ENCODE results near the gene CCR3.

The CCR3 gene

GRCh38 chr3:46236294-46237054 lies 5.8 kb upstream of the CCR3 start:
- no peak overlapping the region for H3K27ac Mint-ChIP-seq
- no peaks in the 10 kb centered on the region for H3K36me3 Mint-ChIP-seq (ENCODE audit: low read depth)
- H3K27me3 Mint-ChIP-seq: no peaks in the 10 kb centered on the region
- no peak overlapping the region for H3K4me3 Mint-ChIP-seq
- peaks cover 4% of the 10 kb centered on the region for H3K4me1 Mint-ChIP-seq (ENCODE audit: low read depth)
- no peaks in the 10 kb centered on the region for H3K9me3 Mint-ChIP-seq

DNA sequence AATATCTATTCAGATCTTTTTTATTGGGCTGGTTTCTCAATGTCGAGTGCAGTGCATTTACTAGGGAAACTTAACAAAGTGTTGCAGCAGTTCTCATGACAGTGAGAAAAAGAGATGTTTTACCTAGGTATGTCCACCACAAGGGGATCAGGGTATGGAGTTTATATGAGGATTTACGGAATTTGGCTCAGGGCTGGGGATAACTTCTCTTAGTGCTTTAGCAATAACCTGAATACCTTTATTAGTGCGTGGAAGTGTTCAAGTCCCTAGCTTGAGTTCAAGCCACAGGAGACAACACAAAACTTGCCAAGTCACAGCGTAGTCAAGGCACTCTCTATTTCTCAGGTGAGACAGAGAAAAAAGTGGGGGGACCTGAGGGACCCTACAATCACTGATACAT lies 3.9 kb upstream of the CCR3 start:
- H3K4me3 Mint-ChIP-seq: no peak overlapping the region
- H3K36me3 Mint-ChIP-seq (ENCODE audit: low read depth): no peaks in the 10 kb centered on the region
- no peaks in the 10 kb centered on the region for H3K9me3 Mint-ChIP-seq
- H3K4me1 Mint-ChIP-seq (ENCODE audit: low read depth): peaks cover 11% of the 10 kb centered on the region
- H3K27me3 Mint-ChIP-seq: no peaks in the 10 kb centered on the region
- H3K27ac Mint-ChIP-seq: no peak overlapping the region

- H3K4me1 Mint-ChIP-seq (ENCODE audit: low read depth): peaks cover 11% of the 10 kb centered on the region
- H3K36me3 Mint-ChIP-seq (ENCODE audit: low read depth): no peaks in the 10 kb centered on the region
- H3K9me3 Mint-ChIP-seq: no peaks in the 10 kb centered on the region
- no peak overlapping the region for H3K4me3 Mint-ChIP-seq
- no peaks in the 10 kb centered on the region for H3K27me3 Mint-ChIP-seq
- no peak overlapping the region for H3K27ac Mint-ChIP-seq
Measured at GRCh38 chr3:46239301-46239938, 2.8 kb upstream of the CCR3 start.

DNA sequence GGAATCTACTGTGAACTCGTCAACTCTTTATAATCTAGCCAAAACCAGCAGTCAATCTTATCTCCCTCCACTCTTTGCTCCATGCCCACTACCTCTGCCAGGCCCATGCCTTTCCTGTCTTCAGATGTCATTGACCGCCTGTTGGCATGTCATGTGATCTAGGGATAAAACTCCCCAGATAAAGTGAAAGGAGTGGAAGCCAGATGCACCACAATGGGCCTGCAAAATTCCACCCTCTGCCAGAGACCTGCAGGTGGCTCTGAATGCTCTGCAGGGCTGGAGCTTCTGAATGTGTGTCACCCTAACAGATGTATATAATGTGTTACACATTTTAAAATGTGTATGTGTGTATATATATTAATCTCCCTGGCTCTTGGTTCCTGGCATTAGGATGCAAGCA lies 2.3 kb upstream of the CCR3 start:
- no peaks in the 10 kb centered on the region for H3K27me3 Mint-ChIP-seq
- no peak overlapping the region for H3K27ac Mint-ChIP-seq
- H3K36me3 Mint-ChIP-seq (ENCODE audit: low read depth): no peaks in the 10 kb centered on the region
- no peaks in the 10 kb centered on the region for H3K9me3 Mint-ChIP-seq
- peaks cover 11% of the 10 kb centered on the region for H3K4me1 Mint-ChIP-seq (ENCODE audit: low read depth)
- H3K4me3 Mint-ChIP-seq: no peak overlapping the region

GRCh38 chr3:46243560-46243959 lies 1.3 kb downstream of the CCR3 start:
- Mint-ChIP-seq H3K9me3 (no peaks in the 10 kb centered on the region), H3K36me3 (ENCODE audit: low read depth) (no peaks in the 10 kb centered on the region), H3K27me3 (no peaks in the 10 kb centered on the region), H3K4me3 (no peak overlapping the region), H3K27ac (no peak overlapping the region), H3K4me1 (ENCODE audit: low read depth) (peaks cover 7% of the 10 kb centered on the region)

- Mint-ChIP-seq H3K4me1 (ENCODE audit: low read depth) (peaks cover 7% of the 10 kb centered on the region), H3K27me3 (no peaks in the 10 kb centered on the region), H3K9me3 (no peaks in the 10 kb centered on the region), H3K36me3 (ENCODE audit: low read depth) (no peaks in the 10 kb centered on the region), H3K27ac (no peak overlapping the region), H3K4me3 (no peak overlapping the region)
Measured at GRCh38 chr3:46245146-46245545, 2.9 kb downstream of the CCR3 start.

DNA sequence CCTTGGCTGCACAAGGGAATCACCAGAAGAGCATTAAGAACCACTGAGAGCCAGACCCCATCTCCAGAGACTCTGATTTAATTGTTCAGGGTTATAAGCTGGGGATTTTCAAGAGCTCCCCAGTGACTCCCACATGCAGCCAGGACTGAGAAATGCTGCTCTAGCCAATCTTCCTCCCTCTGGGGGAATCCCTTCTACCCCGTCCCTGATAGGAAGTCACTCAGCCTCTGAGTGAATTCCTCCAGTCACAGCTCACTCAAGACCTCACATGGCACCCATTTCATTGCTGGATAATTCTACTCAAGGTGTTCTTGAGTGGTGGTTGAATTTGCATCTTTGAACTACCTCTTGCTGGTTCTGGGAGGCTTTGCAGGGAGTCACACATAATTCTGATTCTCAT lies 10.7 kb downstream of the CCR3 start:
- H3K9me3 Mint-ChIP-seq: no peaks in the 10 kb centered on the region
- no peaks in the 10 kb centered on the region for H3K36me3 Mint-ChIP-seq (ENCODE audit: low read depth)
- no peaks in the 10 kb centered on the region for H3K4me1 Mint-ChIP-seq (ENCODE audit: low read depth)
- H3K27me3 Mint-ChIP-seq: peaks cover 31% of the 10 kb centered on the region
- H3K4me3 Mint-ChIP-seq: no peak overlapping the region
- no peak overlapping the region for H3K27ac Mint-ChIP-seq

GRCh38 chr3:46258525-46258924 lies 16.3 kb downstream of the CCR3 start:
- Mint-ChIP-seq H3K9me3 (peaks cover 9% of the 10 kb centered on the region), H3K27me3 (peaks cover 17% of the 10 kb centered on the region), H3K4me1 (ENCODE audit: low read depth) (peaks cover 9% of the 10 kb centered on the region), H3K27ac (no peak overlapping the region), H3K4me3 (no peak overlapping the region), H3K36me3 (ENCODE audit: low read depth) (peaks cover 4% of the 10 kb centered on the region)

DNA sequence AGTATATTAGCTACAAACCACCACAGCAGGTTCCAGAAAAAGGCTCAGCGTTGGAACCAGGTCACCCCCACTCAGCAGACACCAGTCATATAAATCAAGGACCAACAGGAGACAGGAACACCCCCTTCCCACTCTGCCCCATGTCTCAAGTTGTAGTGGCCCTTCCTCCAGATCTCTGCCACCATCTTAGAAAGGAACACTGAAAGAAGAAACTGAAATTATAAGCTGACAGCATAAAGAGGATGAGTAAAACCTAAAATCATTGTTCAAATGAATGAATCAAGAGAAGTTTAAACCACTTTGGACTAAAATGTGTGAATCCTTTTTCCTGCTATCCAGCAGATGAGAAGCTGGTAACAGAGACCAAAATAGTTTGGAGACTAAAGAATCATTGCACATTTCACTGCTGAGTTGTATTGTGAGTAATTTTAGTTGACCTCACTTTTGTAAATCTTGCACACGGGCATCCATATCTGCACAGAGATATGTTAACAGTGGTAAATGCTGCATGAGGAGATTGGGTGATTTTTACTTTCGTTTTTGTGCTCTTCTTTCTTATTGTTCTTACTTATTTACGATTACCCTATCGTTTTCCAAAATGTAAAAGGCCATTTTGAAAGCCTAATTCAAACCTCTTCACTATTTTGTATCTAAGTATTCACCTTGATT lies 19.8 kb downstream of the CCR3 start:
- peaks cover 4% of the 10 kb centered on the region for H3K36me3 Mint-ChIP-seq (ENCODE audit: low read depth)
- H3K4me1 Mint-ChIP-seq (ENCODE audit: low read depth): peaks cover 12% of the 10 kb centered on the region
- peaks cover 9% of the 10 kb centered on the region for H3K9me3 Mint-ChIP-seq
- peaks cover 4% of the 10 kb centered on the region for H3K27me3 Mint-ChIP-seq
- H3K27ac Mint-ChIP-seq: no peak overlapping the region
- H3K4me3 Mint-ChIP-seq: no peak overlapping the region

DNA sequence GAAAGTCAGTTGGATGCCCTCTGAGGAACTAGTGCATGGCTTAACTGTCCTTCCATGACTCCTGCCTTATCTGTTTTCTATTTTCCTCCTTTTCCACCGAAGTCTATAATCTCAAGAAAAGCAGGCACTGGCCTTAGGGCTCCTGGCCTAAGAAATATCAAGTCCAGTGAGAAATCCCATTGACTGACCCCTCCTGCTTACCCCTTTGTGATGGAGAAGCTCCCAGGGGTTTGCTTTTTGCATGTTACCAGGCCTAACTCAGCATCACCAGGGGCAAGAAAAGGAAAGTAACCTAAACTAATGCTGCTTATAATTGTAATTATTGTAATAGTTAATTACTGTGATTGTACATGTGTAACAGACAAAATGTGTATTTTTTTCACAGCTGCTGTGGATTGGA lies 21.7 kb downstream of the CCR3 start:
- Mint-ChIP-seq H3K27me3 (peaks cover 4% of the 10 kb centered on the region), H3K4me3 (no peak overlapping the region), H3K9me3 (peaks cover 9% of the 10 kb centered on the region), H3K4me1 (ENCODE audit: low read depth) (peaks cover 12% of the 10 kb centered on the region), H3K36me3 (ENCODE audit: low read depth) (peaks cover 4% of the 10 kb centered on the region), H3K27ac (no peak overlapping the region)

DNA sequence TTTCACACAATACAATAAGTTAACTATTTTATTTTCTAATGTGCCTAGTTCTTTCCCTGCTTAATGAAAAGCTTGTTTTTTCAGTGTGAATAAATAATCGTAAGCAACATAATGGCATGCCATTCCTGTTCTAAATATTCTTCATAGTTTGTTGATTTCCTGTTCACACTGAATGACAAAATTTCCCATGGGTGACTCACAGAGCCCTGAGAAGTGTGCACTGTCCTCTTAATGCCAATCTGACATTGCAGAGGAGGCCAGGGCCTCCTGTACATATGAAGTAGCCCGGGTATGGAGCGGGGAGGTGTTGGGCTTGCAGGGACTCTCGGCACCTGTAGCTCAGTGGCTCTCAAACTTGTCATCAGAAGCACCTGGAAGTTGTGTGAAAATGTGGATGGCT lies 24.3 kb downstream of the CCR3 start:
- Mint-ChIP-seq H3K36me3 (ENCODE audit: low read depth) (no peaks in the 10 kb centered on the region), H3K27ac (no peak overlapping the region), H3K4me1 (ENCODE audit: low read depth) (peaks cover 19% of the 10 kb centered on the region), H3K9me3 (peaks cover 3% of the 10 kb centered on the region), H3K4me3 (no peak overlapping the region), H3K27me3 (peaks cover 14% of the 10 kb centered on the region)

GRCh38 chr3:46269556-46269955 lies 27.3 kb downstream of the CCR3 start:
- peaks cover 3% of the 10 kb centered on the region for H3K9me3 Mint-ChIP-seq
- H3K27ac Mint-ChIP-seq: no peak overlapping the region
- no peak overlapping the region for H3K4me3 Mint-ChIP-seq
- H3K4me1 Mint-ChIP-seq (ENCODE audit: low read depth): peaks cover 10% of the 10 kb centered on the region
- no peaks in the 10 kb centered on the region for H3K36me3 Mint-ChIP-seq (ENCODE audit: low read depth)
- H3K27me3 Mint-ChIP-seq: peaks cover 23% of the 10 kb centered on the region

DNA sequence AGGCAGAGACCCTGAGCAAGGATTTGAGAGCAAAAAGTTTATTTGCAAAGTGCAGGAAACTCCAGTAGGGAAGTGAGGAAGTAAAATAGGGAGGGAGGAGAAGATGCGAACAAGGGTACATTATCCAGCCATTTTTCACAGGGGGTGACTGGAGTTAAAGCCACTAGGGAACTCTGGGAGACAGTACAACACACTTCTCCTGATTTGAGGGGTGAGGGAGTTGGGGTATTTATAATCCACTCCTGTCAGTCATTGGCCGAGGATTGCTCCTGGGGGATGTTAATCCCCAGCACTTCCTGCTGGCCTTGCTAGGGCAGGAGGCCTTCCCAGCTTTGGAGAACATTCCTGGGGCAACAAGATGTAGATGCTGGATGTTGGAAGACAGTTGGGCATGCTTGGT lies 28.2 kb downstream of the CCR3 start:
- H3K4me1 Mint-ChIP-seq (ENCODE audit: low read depth): peaks cover 10% of the 10 kb centered on the region
- no peak overlapping the region for H3K27ac Mint-ChIP-seq
- H3K36me3 Mint-ChIP-seq (ENCODE audit: low read depth): no peaks in the 10 kb centered on the region
- peaks cover 3% of the 10 kb centered on the region for H3K9me3 Mint-ChIP-seq
- no peak overlapping the region for H3K4me3 Mint-ChIP-seq
- peaks cover 24% of the 10 kb centered on the region for H3K27me3 Mint-ChIP-seq

DNA sequence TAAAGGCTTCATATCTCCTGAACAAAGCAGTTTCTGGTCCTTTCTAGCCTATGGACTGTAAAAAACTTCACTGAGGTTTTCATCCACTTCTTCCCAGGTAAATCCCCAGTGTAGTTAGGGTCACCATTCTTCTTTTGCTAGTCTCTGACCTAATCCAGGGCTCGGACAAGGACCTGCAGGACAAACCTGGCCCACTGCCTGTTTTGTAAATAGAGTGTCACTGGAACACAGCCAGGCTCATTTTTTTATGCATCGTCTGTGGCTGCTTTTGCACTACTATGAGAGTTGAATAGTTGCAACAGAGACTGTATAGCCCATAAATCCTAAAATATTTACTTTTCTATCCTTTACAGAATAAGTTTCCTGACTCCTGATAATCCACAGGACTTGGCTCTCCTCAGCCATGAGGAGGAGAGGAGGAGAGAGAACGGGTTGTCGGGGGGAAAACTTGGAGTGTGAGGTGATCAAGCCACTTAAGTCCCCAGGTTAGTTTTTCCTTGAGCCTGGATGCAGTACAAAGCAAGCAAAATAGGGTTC lies 29.0 kb downstream of the CCR3 start:
- Mint-ChIP-seq H3K27ac (no peak overlapping the region), H3K4me1 (ENCODE audit: low read depth) (peaks cover 10% of the 10 kb centered on the region), H3K9me3 (peaks cover 3% of the 10 kb centered on the region), H3K4me3 (no peak overlapping the region), H3K36me3 (ENCODE audit: low read depth) (no peaks in the 10 kb centered on the region), H3K27me3 (peaks cover 26% of the 10 kb centered on the region)

- no peak overlapping the region for H3K4me3 Mint-ChIP-seq
- peaks cover 3% of the 10 kb centered on the region for H3K9me3 Mint-ChIP-seq
- peaks cover 26% of the 10 kb centered on the region for H3K27me3 Mint-ChIP-seq
- no peaks in the 10 kb centered on the region for H3K36me3 Mint-ChIP-seq (ENCODE audit: low read depth)
- no peak overlapping the region for H3K27ac Mint-ChIP-seq
- peaks cover 15% of the 10 kb centered on the region for H3K4me1 Mint-ChIP-seq (ENCODE audit: low read depth)
Measured at GRCh38 chr3:46272028-46272451, 29.8 kb downstream of the CCR3 start.

All from stimulated activated naive CD8-positive, alpha-beta T cell treated with anti-CD3 and anti-CD28 coated beads, Interleukin-15, Interleukin-2, amounts not matched to agents 100 ng/mL and 50 ng/mL, for 24 hours (primary cell).